ENCODE results near the gene MBNL2.

Gene MBNL2

DNA sequence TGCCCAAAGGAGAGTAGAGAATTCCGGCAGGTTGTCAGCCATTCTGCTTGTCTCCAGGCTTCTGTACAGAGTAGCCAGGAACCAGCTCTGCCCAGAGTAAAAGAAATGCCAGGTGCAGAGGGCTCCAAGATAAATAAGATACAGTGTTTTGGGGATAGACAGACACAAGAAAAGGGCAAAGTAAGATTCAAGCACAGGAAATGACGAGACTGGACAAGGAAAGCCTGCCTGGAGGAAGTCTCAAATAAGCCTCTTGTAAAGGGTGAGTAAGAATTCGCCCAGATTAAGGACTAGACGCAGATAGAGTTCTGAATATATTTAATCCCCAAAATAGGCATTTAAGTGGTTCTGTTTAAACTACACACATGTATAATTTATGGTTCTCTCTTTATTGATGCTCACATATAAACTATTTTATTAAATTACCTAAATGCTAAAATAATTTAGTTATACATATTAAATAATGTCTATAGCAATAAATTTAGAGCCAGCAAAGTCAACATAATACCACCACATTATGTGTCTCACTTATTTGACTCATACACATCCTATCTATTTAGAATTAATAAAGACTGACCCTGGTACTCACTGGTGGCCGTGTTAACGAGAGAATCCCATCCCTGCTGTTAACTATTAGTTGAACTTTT lies 113.5 kb downstream of the MBNL2 start:
- no peak overlapping the region for H3K4me2 ChIP-seq (ENCODE audit: low read length)
- no peaks in the 10 kb centered on the region for H4K20me1 ChIP-seq (ENCODE audit: control insufficient read depth, insufficient read depth, low read depth, low read length)
- H3K4me3 ChIP-seq (ENCODE audit: low read length) = no peak overlapping the region
- H3K36me3 ChIP-seq (ENCODE audit: control insufficient read depth, low read length) = no peaks in the 10 kb centered on the region
- no peaks in the 10 kb centered on the region for H3K9me3 ChIP-seq (ENCODE audit: control insufficient read depth, insufficient read depth, low read length)
- no peak overlapping the region for H3K27ac ChIP-seq (ENCODE audit: low read depth, low read length)
- no peaks in the 10 kb centered on the region for H3K79me2 ChIP-seq (ENCODE audit: control insufficient read depth, low read length)
- TF ChIP-seq EZH2phosphoT487 (IDR thresholded peaks at IDR 0.05; ENCODE audit: borderline replicate concordance, low read length) = no peak
- TF ChIP-seq, protein P1, sequence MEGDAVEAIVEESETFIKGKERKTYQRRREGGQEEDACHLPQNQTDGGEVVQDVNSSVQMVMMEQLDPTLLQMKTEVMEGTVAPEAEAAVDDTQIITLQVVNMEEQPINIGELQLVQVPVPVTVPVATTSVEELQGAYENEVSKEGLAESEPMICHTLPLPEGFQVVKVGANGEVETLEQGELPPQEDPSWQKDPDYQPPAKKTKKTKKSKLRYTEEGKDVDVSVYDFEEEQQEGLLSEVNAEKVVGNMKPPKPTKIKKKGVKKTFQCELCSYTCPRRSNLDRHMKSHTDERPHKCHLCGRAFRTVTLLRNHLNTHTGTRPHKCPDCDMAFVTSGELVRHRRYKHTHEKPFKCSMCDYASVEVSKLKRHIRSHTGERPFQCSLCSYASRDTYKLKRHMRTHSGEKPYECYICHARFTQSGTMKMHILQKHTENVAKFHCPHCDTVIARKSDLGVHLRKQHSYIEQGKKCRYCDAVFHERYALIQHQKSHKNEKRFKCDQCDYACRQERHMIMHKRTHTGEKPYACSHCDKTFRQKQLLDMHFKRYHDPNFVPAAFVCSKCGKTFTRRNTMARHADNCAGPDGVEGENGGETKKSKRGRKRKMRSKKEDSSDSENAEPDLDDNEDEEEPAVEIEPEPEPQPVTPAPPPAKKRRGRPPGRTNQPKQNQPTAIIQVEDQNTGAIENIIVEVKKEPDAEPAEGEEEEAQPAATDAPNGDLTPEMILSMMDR (IDR thresholded peaks at IDR 0.05; ENCODE audit: low read depth, low read length, poor library complexity, severe bottlenecking) = no peak
- no peaks in the 10 kb centered on the region for H3K27me3 ChIP-seq (ENCODE audit: control insufficient read depth, low read length)
- H3K4me1 ChIP-seq (ENCODE audit: control insufficient read depth, low read length) = no peaks in the 10 kb centered on the region
- H3F3A ChIP-seq (ENCODE audit: control insufficient read depth, insufficient read depth) = no peaks in the 10 kb centered on the region
- no peaks in the 10 kb centered on the region for H3K9me2 ChIP-seq (replicated peaks; ENCODE audit: control insufficient read depth, low read length)

DNA sequence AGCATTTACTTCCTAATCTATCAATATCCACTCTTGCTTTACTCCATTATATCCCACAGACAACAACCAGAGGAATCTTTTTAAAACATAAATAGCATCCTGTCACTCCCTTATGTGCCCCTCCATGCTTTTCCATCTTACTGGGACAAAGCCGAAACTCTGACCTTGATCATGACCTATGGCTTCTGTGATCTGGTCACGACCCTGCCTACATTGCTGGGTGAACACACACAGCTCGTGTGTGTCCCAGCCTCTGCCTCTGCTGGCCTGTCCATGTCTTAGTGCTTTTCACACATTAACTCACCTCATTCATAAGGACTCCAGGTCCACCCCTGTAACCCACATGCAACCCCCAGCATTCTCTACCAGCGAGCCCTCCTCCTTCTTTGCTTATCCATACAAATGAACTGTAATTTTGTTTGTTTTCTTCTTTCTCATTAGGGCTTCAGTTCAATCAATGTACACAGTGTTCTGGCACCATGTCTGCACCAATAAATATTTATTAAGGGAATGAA lies 115.9 kb downstream of the MBNL2 start:
- H3K36me3 ChIP-seq (ENCODE audit: control insufficient read depth, low read length) = no peaks in the 10 kb centered on the region
- H3K27me3 ChIP-seq (ENCODE audit: control insufficient read depth, low read length) = no peaks in the 10 kb centered on the region
- no peak overlapping the region for H3K27ac ChIP-seq (ENCODE audit: low read depth, low read length)
- no peaks in the 10 kb centered on the region for H3F3A ChIP-seq (ENCODE audit: control insufficient read depth, insufficient read depth)
- no peak for TF ChIP-seq EZH2phosphoT487 (IDR thresholded peaks at IDR 0.05; ENCODE audit: borderline replicate concordance, low read length)
- H3K9me2 ChIP-seq (replicated peaks; ENCODE audit: control insufficient read depth, low read length) = no peaks in the 10 kb centered on the region
- no peaks in the 10 kb centered on the region for H3K79me2 ChIP-seq (ENCODE audit: control insufficient read depth, low read length)
- no peaks in the 10 kb centered on the region for H4K20me1 ChIP-seq (ENCODE audit: control insufficient read depth, insufficient read depth, low read depth, low read length)
- H3K4me1 ChIP-seq (ENCODE audit: control insufficient read depth, low read length) = no peaks in the 10 kb centered on the region
- H3K9me3 ChIP-seq (ENCODE audit: control insufficient read depth, insufficient read depth, low read length) = no peaks in the 10 kb centered on the region
- no peak overlapping the region for H3K4me2 ChIP-seq (ENCODE audit: low read length)
- no peak overlapping the region for H3K4me3 ChIP-seq (ENCODE audit: low read length)

DNA sequence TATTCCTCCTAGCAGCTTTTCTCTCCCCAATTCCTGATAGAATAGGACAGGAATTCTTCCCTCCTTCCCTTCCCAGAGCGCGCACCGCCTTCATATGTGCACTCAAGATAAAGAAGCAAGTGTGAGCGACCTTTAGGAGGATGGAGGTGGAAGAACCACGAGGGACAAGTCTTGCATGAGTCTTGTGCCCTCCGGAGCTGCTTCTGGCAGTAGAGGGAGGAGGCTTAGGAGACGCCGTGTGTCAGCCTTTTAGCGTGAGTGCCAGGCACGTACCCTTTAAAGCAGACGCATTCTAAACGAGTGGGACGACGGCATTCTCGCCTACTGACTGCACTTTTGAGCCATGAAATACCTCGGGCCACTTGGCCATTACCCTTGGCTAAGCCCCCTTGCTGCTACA lies 116.4 kb downstream of the MBNL2 start:
- Histone ChIP-seq H4K20me1 (ENCODE audit: control insufficient read depth, insufficient read depth, low read depth, low read length) (no peaks in the 10 kb centered on the region), H3K27me3 (ENCODE audit: control insufficient read depth, low read length) (no peaks in the 10 kb centered on the region), H3K4me3 (ENCODE audit: low read length) (no peak overlapping the region), H3K4me1 (ENCODE audit: control insufficient read depth, low read length) (no peaks in the 10 kb centered on the region), H3K27ac (ENCODE audit: low read depth, low read length) (no peak overlapping the region), H3K9me3 (ENCODE audit: control insufficient read depth, insufficient read depth, low read length) (no peaks in the 10 kb centered on the region), H3K36me3 (ENCODE audit: control insufficient read depth, low read length) (no peaks in the 10 kb centered on the region), H3K9me2 (replicated peaks; ENCODE audit: control insufficient read depth, low read length) (no peaks in the 10 kb centered on the region), H3K4me2 (ENCODE audit: low read length) (no peak overlapping the region), H3K79me2 (ENCODE audit: control insufficient read depth, low read length) (no peaks in the 10 kb centered on the region), H3F3A (ENCODE audit: control insufficient read depth, insufficient read depth) (no peaks in the 10 kb centered on the region)
- no peak for TF ChIP-seq EZH2phosphoT487 (IDR thresholded peaks at IDR 0.05; ENCODE audit: borderline replicate concordance, low read length)
- TF ChIP-seq, protein P1 (IDR thresholded peaks at IDR 0.05; ENCODE audit: low read depth, low read length, poor library complexity, severe bottlenecking) = no peak

Measured in DOHH2 (cell line).